BLaER1 (cell line): ENCODE results near the gene KANTR.

Experiments
- H3K27ac ChIP-seq: shearing (Covaris generic); formaldehyde crosslinking; 2 replicates; pipeline ENCODE4 v1.8.1; 2022
- H3K27me3 ChIP-seq: shearing (Covaris generic); formaldehyde crosslinking; 2 replicates; pipeline ENCODE4 v1.8.1; 2022
- H3K36me3 ChIP-seq: shearing (Covaris generic); formaldehyde crosslinking; 2 replicates; pipeline ENCODE4 v1.8.1; 2022
- H3K4me1 ChIP-seq: shearing (Covaris generic); formaldehyde crosslinking; 2 replicates; pipeline ENCODE4 v1.8.1; 2022
- H3K4me2 ChIP-seq: shearing (Covaris generic); formaldehyde crosslinking; 2 replicates; pipeline ENCODE4 v1.8.1; 2022
- H3K4me3 ChIP-seq: shearing (Covaris generic); formaldehyde crosslinking; 2 replicates; pipeline ENCODE4 v1.8.1; 2022
- H3K9ac ChIP-seq: shearing (Covaris generic); formaldehyde crosslinking; 2 replicates; pipeline ENCODE4 v1.8.1; 2022
- H3K9me3 ChIP-seq: shearing (Covaris generic); formaldehyde crosslinking; 2 replicates; pipeline ENCODE4 v1.8.1; 2022
- H4K20me1 ChIP-seq: shearing (Covaris generic); formaldehyde crosslinking; 2 replicates; pipeline ENCODE4 v1.8.1; 2022
- Cebpa-rat ChIP-seq: shearing (Covaris generic); IDR thresholded peaks from 2 replicates; pipeline ENCODE4 v1.8.1; 2022

Gene KANTR

DNA sequence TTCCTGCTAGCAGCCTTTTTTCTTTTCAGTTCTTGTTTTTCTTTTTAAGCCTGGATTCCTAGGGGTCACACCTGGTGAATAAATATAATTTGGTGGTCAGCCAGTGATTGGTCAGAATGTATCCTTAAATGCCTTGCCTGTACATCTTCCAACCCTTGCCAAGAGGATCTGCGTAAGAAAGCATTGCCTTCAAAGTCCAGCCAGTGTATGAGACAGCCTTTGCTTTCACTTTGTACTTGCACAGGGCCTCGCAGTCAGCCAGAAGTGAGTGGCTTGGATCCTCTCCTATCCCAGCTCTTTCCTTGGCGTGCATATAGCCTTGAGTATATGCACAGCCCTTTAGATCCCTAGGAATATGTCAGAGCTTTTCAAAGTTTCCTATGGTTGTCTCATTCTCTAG is 22.2 kb downstream of the KANTR start:
- H4K20me1 ChIP-seq, result 0 out of 2 replicates have a peak, but pooled peaks cover 8% of the 10 kb centered on the region
- H3K27me3 ChIP-seq, result peaks cover 3% of the 10 kb centered on the region; the same call in 1 of the 2 replicates
- no peak overlapping the region for H3K4me3 ChIP-seq
- no peaks in the 10 kb centered on the region for H3K9me3 ChIP-seq
- TF ChIP-seq Cebpa-rat, result no peak
- no peak overlapping the region for H3K4me2 ChIP-seq
- H3K9ac ChIP-seq, result no peak overlapping the region
- peaks cover 18% of the 10 kb centered on the region; the same call in 1 of the 2 replicates for H3K36me3 ChIP-seq
- H3K4me1 ChIP-seq, result no peaks in the 10 kb centered on the region
- H3K27ac ChIP-seq, result no peak overlapping the region

DNA sequence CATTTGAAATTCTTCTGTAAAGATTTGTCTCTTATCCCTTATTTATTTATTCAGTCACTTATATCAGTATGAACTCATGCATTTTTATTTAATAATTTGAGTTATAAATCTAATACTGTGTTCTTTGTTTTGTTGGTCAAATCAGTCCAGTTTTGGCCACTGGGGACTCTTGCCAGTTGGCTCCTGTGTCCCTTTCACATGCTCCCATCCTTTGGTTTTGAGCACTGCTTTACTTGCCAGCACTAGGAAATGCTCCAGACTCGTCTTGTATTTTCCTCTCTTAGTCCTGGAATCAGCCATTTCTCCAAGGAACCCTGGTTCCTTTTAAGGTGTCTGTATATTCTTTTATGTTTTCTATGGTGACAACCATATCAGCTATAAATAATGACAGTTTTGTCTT is 28.1 kb downstream of the KANTR start:
- no peaks in the 10 kb centered on the region for H3K4me1 ChIP-seq
- peaks cover 7% of the 10 kb centered on the region; the same call in 1 of the 2 replicates for H3K9me3 ChIP-seq
- H3K27me3 ChIP-seq, result peaks cover 9% of the 10 kb centered on the region
- H3K4me2 ChIP-seq, result no peak overlapping the region
- peaks cover 5% of the 10 kb centered on the region; the same call in 1 of the 2 replicates for H3K36me3 ChIP-seq
- no peak overlapping the region for H3K4me3 ChIP-seq
- no peak overlapping the region for H3K27ac ChIP-seq
- H4K20me1 ChIP-seq, result peaks cover 7% of the 10 kb centered on the region; the same call in 1 of the 2 replicates
- no peak overlapping the region for H3K9ac ChIP-seq
- TF ChIP-seq Cebpa-rat, result no peak

DNA sequence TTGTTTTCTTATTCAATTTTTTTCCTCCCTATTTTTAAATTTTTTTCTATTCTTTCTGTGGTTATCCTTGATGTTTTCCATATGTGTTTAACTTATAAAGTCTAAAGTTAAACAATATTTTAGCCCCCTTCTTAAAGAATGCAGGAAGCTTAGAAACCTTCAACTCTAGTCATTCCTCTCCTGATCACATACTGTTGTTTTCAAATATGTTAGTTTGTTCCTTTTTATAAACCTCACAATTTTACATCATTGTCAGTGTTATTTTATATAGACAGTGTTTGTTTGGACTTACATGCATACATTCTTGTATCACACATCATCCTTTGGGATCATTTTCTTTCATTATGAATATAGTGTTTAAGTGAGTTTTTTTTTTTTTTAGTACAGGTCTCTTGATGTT is 31.6 kb downstream of the KANTR start:
- Histone ChIP-seq H3K9ac (no peak overlapping the region), H3K36me3 (peaks cover 5% of the 10 kb centered on the region; the same call in 1 of the 2 replicates)
- TF ChIP-seq Cebpa-rat, result no peak

DNA sequence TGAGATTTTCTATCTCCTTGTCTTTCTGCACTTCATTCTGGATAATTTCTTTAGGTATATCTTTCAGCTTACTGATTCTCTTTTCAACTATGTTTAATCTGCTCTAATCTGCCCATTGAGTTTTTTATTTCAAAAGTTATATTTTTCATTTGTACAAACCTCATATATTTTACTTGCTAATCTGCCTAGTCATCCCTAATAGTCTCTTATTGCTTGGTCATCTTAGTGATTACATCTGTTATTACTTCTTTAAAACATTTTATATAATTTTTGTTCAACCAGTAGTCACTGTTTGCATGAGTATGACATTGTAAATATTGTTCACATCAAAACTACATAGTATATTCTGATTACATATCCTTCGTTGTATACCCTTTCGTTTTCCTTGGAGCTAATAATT is 32.4 kb downstream of the KANTR start:
- H3K36me3 ChIP-seq, result peaks cover 5% of the 10 kb centered on the region; the same call in 1 of the 2 replicates
- TF ChIP-seq Cebpa-rat, result no peak
- H3K27me3 ChIP-seq, result peaks cover 14% of the 10 kb centered on the region
- H3K9ac ChIP-seq, result no peak overlapping the region
- H3K9me3 ChIP-seq, result peaks cover 7% of the 10 kb centered on the region; the same call in 1 of the 2 replicates
- H3K4me1 ChIP-seq, result no peaks in the 10 kb centered on the region
- H3K4me3 ChIP-seq, result no peak overlapping the region
- H3K27ac ChIP-seq, result no peak overlapping the region
- H4K20me1 ChIP-seq, result peaks cover 7% of the 10 kb centered on the region; the same call in 1 of the 2 replicates
- no peak overlapping the region for H3K4me2 ChIP-seq

More for the DNA sequence above, 31.6 kb downstream of the KANTR start:
- Histone ChIP-seq H3K27ac (no peak overlapping the region), H4K20me1 (peaks cover 7% of the 10 kb centered on the region; the same call in 1 of the 2 replicates), H3K27me3 (peaks cover 14% of the 10 kb centered on the region), H3K4me1 (no peaks in the 10 kb centered on the region), H3K4me3 (no peak overlapping the region), H3K9me3 (peaks cover 7% of the 10 kb centered on the region; the same call in 1 of the 2 replicates), H3K4me2 (no peak overlapping the region)

DNA sequence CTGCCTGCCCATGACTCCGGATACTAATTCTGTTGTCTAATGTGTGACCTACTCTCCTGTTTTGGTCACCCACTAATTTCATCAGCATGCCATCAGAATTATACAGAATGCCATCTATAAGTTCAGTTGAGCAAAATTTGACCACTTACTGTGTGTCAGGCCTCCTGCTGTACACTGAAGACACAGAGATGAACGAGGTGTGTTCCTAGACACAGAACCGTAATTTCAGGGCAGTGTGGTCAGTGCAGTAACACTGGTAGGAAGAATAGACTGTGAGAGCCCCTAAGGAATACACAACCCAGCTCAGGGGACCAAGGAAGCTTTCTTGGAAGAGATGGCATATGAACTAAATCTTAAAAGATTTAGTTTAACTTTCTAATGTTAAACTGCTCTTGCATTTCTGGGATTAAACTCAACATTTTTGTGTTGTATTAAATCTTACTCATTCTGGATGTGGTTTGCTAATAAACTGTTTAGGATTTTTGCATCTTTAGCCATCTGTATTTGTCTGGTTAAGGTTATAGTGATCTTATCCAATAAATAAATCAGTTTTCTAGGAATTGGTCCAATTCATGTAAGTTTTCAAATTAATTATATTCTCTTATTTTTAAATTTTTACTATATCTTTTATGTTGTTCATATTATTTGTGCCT is 34.3 kb downstream of the KANTR start:
- H4K20me1 ChIP-seq, result 0 out of 2 replicates have a peak, but pooled peaks cover 7% of the 10 kb centered on the region
- no peaks in the 10 kb centered on the region for H3K4me1 ChIP-seq
- no peak overlapping the region for H3K9ac ChIP-seq
- TF ChIP-seq Cebpa-rat, result no peak
- peaks cover 7% of the 10 kb centered on the region; the same call in 1 of the 2 replicates for H3K9me3 ChIP-seq
- H3K4me2 ChIP-seq, result no peak overlapping the region
- no peak overlapping the region for H3K27ac ChIP-seq
- peaks cover 18% of the 10 kb centered on the region for H3K27me3 ChIP-seq
- peaks cover 10% of the 10 kb centered on the region; the same call in 1 of the 2 replicates for H3K36me3 ChIP-seq
- H3K4me3 ChIP-seq, result no peak overlapping the region

DNA sequence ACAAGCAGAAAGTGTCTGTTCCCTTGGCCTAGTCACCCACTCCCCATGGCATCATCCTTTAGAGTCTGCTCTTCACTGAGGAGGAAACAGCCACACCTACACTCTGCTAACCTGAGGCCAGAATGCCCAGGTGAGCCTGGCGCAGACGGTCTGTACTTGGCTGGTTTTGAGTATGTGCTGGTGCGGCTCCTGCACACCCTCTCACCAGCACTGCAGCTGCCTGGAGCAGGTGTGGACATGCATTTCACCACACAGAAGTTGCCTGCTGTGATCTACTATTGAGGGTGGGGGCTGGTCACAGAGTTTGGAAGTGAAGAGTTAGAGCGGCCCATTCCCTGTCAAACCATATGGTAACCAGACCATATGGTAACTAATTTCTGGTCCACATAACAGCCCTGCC is 39.5 kb downstream of the KANTR start:
- no peak for TF ChIP-seq Cebpa-rat
- H3K27ac ChIP-seq, result no peak overlapping the region
- H3K9ac ChIP-seq, result no peak overlapping the region
- no peak overlapping the region for H3K4me2 ChIP-seq
- no peaks in the 10 kb centered on the region for H4K20me1 ChIP-seq
- no peaks in the 10 kb centered on the region for H3K9me3 ChIP-seq
- no peaks in the 10 kb centered on the region for H3K4me1 ChIP-seq
- H3K4me3 ChIP-seq, result no peak overlapping the region
- peaks cover 24% of the 10 kb centered on the region; the same call in 1 of the 2 replicates for H3K27me3 ChIP-seq
- H3K36me3 ChIP-seq, result peaks cover 10% of the 10 kb centered on the region; the same call in 1 of the 2 replicates

DNA sequence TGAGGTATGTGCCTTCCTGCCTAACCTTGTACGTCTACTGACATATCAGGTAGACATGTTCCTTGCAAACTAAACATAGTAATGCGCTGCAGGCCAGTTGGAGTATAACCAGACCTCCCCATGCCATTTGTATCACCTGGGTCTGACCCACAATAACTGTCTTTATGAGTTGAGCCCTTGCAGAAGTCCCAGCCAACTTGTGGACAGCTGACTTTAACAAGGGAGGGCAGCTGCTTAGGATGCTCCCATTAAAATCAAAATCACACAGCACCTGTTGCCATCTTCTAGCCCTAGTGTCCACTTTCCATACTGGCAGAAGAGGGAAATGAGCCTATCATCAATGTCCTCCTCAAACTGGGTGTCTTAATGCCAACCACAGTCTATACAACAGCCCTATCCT is 41.6 kb downstream of the KANTR start:
- Histone ChIP-seq H3K9ac (no peak overlapping the region), H4K20me1 (no peaks in the 10 kb centered on the region), H3K9me3 (no peaks in the 10 kb centered on the region), H3K4me1 (no peaks in the 10 kb centered on the region), H3K4me2 (no peak overlapping the region), H3K4me3 (no peak overlapping the region), H3K27me3 (peaks cover 24% of the 10 kb centered on the region; the same call in 1 of the 2 replicates), H3K27ac (no peak overlapping the region), H3K36me3 (peaks cover 10% of the 10 kb centered on the region; the same call in 1 of the 2 replicates)
- no peak for TF ChIP-seq Cebpa-rat

DNA sequence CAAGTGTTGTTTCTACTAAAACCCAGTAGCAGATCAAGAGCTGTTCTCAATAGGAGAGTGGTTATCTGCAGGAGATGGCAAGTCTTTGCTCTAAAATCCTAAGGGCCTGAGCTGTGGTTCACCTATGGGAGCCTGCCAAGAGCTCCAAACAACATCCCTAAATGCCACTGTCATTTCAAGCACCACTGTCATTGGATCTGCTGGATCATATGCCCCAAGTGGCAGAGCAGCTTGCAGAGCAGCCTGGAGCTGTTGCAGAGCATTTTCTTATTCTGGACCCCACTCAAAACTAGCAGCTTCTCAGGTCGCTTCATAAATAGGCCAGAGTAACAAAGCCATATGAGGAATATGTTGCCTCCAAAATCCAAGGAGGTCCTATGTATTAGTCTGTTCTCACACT is 59.6 kb downstream of the KANTR start:
- Histone ChIP-seq H3K4me2 (no peak overlapping the region), H4K20me1 (no peaks in the 10 kb centered on the region), H3K27ac (no peak overlapping the region), H3K4me3 (no peak overlapping the region), H3K27me3 (no peaks in the 10 kb centered on the region), H3K4me1 (no peaks in the 10 kb centered on the region), H3K9ac (no peak overlapping the region), H3K36me3 (no peaks in the 10 kb centered on the region), H3K9me3 (peaks cover 5% of the 10 kb centered on the region)
- TF ChIP-seq Cebpa-rat, result no peak

DNA sequence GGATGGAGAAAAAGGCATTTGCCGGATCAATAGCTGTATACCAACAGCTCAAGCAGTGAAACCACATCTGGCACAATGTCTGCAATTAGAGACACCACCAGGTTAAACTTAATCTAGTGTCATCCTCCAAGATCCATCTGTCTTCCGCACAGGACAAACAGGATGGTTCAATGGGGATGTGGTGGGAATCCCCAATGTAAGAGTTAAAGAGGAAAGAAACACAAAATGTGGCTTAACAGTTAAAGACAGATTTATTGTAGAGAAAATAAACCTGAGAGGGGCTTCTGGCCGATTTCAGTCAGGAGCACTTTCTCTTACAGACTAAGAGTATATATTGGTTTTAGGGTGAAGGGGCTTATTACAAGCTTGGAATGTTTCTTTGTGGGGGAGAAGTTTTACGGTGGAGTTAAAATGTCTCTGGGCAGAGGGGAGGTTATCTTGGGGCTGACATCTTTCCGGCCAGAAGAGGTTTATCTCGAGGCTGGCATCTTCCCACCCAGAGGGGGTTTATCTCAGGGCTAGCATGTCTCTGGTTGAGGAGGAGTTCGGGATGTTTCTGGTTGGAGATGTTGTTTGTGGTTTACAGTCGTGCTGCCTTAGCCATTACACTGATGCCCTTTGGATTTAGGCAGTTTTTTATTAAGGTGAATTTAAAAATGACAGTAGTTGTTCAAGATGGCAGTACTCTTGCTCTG is 61.7 kb downstream of the KANTR start:
- Histone ChIP-seq H3K27ac (no peak overlapping the region), H3K36me3 (no peaks in the 10 kb centered on the region), H3K27me3 (no peaks in the 10 kb centered on the region), H4K20me1 (no peaks in the 10 kb centered on the region), H3K4me1 (no peaks in the 10 kb centered on the region), H3K4me2 (no peak overlapping the region), H3K9me3 (peaks cover 5% of the 10 kb centered on the region), H3K9ac (no peak overlapping the region), H3K4me3 (no peak overlapping the region)
- TF ChIP-seq Cebpa-rat, result no peak

DNA sequence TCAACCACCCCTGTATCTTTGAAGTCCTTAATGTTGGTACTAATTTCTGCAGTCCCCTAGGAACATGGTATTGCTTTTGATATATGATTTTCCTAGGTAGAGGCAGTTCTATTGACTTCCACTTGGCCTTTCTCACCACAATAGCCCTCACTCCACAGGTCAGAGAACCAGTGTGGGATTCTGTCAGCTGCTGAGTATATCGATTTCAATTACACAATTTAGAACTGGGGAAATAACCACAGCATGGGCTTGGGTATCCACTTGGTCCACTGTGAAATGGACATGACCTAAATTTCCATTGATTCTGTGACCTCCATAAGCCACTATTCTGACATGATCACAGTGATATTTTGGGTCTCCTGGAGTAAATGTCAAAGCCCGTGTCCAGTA is 62.3 kb downstream of the KANTR start:
- Histone ChIP-seq H3K27ac (no peak overlapping the region), H3K4me2 (no peak overlapping the region), H3K36me3 (no peaks in the 10 kb centered on the region), H3K9me3 (peaks cover 5% of the 10 kb centered on the region), H3K9ac (no peak overlapping the region), H3K27me3 (no peaks in the 10 kb centered on the region), H3K4me1 (no peaks in the 10 kb centered on the region), H3K4me3 (no peak overlapping the region), H4K20me1 (no peaks in the 10 kb centered on the region)
- TF ChIP-seq Cebpa-rat, result no peak
